ENCODE measurements around the gene MLN.

Gene MLN

DNA sequence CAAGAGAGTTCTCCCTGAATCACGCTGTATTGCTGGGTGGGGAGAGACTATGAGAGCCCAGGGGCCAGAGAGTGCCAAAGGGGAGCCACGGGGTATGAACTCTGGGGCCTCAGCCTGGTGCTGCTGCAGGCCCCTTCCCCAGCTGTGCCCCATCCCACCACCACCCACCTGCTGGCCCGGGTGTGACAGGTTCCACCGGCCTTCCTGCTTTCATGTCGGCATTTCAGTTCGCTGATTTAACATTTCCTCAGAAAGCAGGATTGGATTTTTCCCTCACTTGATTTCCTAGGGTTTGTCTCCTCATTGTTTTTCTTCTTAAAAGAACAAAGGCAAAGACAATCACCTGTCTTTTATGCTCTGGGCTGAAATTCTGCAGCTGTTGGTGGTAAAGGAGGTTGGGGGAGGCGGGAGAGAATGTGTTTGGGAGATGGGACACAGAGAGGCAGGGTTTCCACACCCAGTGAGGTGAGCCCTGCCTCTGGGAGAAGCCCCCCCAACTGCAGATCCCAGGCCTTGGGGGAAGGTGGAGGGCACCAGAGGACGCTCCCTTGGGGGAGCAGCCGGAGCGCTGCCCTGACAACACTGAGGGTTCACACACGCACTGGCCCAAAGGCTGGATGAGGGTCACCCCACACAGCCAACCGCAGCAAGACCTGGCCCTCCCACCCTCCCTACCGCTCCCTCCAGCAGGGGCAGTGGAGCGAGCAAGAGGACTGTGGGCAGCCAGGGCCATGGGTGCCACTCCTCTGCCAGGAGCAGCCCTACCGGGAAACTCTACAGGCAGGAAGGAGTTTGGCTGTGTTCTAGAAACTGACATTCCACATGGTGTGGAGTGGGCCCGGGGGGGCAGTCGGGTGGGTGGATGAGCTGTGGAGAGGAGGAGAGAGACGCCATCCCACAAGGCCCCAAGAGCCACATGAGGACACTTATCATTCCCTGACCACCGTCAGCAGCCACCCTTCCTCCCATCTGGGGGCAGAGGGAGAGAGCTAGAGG is 10.5 kb upstream of the MLN start:
- DNase-seq = no peak

DNA sequence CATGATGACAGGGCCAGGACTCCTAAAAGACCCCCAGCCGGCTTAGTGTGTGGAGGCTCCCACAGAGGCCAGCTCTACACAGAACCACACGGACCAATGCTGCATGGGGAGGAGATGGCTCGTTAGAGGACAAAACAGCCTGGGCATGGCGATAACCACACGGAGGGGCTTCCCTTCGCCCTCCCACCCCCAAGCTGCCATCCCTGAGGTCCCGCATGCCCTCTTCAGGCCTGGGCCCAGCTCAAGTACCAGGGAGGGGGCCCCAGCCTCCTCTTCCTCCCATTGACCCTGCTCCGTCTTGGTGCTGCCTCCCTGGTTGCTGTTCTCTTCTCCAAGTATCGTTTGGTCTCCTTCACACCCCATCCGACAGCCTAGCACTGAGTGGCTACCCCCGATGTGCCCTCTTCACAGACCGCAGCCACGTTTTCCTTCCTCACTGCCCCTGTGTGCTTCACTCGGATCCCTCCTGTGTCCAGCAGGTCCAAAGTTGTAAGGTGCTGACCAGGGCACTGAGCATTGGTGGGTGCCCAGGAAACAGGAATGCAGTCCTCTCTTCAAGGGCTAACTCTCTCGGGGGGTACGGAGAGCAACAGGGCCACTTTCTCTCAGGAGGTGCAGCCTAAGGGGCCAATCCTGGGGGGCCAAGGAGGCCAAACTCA is 9.6 kb upstream of the MLN start:
- DNase-seq = no peak

DNA sequence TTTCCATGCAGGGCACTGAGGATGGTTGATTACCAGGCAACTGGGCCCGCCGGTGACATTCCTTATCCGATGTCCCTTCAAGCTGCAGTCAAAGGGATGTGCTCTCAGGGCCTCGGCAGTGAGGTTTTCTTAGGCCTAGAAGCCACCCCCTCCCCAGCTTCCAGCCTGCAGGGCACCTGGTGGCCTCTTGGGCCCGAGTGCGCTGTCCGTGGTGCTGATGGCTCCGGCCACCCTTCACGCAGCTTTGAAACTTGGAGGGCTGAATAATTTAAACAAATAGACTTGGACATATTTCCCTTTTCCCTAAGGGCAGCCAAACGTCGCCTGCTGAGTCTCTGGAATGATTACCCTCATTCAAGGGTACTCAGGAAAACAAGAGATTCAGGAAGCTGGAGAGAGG is 8.9 kb upstream of the MLN start:
- DNase-seq = no peak

- no peak for DNase-seq
Measured at GRCh38 chr6:33809594-33809993, 5.8 kb upstream of the MLN start.

GRCh38 chr6:33808641-33809180 is 4.9 kb upstream of the MLN start:
- no peak for DNase-seq

DNA sequence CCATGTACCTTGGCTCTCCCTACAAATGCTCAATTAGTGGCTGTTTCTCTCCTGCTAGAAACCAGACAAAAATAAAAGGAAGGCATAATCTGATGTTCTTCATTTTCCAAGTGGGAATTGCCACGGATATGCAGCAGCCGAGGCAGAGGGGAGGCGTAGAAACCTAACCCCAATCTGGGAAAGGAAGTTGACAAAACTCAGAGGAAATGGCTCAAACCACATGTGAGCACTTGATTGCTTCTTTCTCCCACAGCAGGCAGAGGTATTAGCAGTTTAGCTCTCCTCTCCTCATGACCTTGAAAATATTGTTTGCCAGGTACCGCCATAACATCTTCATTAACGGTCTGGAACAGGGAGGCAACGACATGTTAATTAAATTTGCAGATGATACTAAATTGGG is 3.8 kb upstream of the MLN start:
- no peak for DNase-seq

DNA sequence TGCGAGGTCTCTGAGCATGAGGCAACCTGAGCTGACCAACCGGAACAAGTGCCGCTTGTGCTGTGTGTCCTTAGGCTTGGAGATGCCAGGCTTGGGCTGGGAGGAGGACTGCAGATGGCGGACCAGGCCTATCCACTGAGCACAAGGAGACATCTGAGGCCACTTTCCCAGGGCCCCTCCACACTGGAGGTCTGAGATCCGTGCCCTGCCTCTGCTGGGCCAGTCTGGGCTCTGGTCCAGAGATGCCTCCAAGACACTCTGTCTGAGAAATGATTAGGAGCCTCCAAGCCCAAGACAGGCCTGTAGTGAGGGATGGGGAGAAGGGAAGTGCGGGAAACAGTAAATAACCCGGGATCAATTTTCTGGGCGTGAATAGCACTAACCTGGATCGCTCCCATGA is 3.0 kb upstream of the MLN start:
- no peak for DNase-seq

DNA sequence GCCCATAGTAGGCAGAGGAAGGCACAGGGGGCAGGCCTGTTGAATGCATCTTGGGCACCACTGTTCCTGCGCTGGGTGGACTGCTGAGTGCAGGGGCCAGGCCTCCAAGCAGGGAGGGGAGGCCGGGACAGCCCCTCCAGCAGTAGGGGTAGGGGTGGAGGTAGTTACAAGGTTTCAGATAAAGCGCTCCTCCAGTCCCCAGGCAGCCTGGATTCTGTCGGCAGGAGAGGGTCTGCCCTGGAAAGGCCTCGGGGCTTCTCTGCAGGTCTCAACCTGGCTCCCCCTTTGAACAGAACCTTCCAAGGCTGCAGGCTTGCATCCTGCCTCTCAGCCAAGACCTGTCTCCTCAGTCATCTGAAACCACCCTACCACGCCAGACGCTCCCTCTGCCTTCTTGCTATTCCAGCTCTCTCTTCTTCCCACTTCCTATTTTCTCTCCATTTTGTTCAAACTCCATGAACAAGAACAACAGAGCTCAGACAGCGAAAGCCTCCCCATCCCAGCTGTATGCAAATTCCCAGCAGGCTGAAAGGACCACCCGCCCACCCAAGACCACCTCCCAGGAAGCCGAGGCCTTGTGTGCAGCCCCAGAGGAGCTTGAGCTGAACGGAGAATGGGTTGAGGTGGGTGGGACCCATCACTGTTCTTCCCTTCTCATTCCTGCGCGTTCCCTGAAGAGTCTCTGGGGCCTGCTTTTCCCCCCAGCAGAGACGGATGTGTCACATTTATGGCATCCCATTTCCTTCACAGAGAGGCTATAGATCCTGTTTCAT is 1.4 kb downstream of the MLN start:
- no peak for DNase-seq

DNA sequence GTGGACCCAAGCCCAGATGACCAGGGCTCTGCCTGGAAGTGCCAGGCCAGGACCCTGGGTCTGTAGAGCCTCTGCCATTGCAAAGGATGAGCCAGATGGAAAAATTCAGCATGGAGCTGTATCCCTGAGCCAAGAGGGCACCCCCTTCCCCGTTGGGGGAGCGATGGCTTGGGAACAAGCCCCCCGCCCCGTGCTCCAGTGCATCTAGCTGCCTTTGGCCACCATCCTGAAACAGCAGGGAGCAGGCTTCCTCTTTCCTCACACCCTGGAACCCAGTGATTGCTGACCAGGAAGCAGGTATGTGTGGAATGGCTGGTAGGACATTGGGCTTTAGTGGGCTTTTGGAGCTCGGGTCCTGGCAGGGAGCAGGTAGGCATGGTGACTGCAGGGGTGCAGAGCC is 2.2 kb downstream of the MLN start:
- DNase-seq = no peak

GRCh38 chr6:33800248-33800969 is 3.4 kb downstream of the MLN start:
- no peak for DNase-seq

GRCh38 chr6:33799454-33800113 is 4.2 kb downstream of the MLN start:
- DNase-seq = no peak

DNA sequence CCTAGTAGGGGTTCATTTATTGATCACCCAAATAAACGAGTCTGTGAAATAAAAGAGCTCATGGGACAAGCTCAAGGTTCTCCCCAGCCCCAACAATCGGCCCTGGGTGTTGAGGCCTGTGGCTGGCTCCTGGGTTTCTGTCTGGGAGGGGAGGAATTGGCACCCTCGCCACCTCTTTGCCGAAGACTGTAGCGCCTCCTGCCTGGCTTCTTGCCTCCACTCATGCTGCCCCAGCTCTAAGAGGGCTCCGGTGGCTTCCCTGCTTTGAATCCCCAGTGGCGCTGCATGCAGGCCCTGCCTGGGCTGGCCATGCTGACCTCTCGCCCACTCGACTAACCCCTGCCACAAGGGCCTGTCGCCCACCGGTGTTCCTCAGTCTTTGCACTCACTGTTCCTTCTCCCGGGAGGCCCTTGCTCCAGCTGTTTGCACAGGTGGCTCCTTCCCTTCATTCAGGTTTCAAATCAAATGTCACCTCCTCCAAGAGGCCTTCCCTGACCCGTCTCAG is 5.4 kb downstream of the MLN start:
- no peak for DNase-seq

DNA sequence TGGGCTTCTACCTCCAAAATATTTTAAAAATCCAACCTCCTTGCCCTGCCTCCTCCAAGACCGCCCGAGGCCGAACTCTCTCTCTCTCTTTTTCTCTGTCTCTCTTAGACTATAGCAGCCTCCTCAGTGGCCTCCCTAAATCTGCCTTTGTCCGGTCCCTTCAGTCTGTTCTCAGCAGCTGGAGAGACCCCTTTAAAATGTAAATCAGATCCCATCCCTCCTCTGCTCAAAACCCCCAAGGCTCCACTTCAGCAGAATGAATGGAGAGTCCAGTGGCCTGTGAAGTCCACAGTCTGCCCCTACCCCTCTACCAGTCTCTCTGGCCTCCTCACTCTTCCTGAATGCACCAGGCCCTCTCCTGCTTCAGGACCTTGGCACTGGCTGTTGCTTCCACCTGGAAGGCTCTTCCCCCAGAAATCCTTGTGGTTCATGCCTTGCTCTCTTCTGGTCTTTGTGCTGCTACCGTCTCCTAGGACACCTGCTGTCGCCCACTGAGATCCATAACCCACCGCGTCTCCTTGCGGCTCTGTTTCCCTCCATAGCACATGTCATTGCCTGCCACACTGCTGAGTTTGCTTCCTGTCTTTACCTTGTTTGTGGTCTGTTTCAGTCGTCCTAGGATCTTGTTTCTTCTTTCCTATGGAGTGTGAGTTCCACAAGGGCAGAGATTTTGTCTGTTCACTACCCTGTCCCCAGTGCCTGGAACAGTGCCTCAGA is 6.0 kb downstream of the MLN start:
- no peak for DNase-seq

DNA sequence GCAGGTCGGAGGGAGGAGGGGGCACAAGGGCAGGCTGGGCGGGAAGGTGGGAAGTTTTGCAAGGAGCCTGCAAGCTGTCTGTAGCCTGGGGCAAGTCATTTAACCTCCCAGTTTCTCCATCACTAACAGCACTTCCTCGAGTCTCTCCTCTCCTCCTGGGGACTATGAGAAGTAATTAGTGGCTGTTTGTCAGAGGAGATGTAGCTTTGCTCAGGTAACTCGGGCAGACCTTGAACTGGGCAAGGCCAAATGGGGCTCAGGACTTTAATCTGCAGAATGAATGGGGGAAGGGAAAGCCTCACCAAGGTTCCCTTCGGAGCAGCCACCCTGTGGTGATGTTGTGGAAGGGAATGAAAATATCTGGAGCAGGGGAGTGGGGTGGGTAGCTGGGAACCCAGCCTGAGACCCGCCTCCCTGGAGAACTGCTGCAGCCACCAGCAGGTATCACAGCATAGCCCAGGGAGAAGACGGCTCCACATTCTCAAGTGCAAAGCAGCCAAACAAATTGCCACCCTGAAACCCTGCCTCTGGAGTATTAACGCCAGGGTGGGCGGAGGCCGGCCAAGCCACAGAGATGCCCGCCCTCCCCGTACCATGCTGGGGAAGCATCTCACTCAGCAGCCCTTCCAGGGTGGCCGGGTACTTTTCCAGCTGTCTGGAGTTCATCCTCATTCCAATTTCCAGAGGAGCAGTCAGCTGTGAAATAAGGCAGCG is 8.7 kb downstream of the MLN start:
- no peak for DNase-seq

DNA sequence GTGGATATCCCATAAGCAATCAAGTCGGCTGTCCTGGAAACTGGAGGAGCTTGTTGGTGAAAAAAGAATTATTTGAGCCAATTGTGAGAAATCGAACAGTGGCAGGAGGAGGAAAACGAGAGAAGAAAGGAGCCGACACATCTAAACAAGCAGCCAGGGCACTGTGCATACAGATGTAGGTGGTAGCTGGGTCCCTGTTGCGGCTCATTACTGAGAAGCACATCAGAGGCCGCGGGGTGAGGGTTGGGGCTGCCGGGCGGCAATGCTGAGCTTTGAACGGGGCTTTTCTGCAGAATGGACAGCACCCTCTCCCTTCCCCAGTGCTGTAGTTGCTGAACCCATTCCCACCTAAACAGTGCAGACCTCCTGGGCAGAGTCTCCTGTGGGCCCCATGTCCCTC is 10.8 kb downstream of the MLN start:
- DNase-seq = no peak

DNA sequence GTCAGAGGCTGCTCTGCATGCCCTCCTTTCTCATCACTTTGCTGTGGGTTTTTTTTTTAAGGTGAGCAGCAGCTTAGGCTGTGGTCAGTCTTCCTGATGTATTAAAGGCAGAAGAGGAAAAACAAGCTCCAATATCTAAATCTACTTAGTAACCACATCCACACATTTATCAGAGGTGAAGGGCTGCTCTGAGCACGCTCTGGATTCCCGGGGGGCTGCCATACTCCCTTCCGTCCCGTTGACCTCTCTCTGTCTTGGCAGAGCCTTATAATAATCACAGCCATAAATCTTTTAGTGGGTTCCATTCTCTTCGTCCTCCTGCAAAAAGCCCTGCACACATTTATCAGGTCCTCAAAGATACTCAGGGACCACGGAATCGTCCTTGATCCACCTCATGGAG is 12.2 kb downstream of the MLN start:
- no peak for DNase-seq

- DNase-seq = no peak
Measured at GRCh38 chr6:33790910-33791309, 12.9 kb downstream of the MLN start.

DNA sequence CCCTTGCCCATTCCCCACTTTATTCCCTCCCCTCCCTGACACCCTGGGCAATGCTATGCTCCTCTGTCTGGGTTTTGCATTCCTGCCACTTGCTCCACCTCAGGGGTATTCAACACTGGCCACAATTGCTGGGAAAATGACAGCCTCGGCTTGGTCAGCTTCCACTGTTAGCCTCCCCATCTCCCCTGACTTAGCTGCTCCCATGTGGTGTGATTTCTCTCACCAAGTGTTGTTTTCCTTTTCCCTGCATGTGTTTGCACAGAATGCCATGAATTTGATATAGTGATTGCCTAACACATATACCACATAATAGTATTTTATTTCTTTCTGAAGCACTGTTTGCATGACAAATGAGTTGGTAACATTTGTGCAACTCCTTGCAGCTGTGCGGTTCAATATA is 13.4 kb downstream of the MLN start:
- DNase-seq = no peak

- DNase-seq = no peak
Measured at GRCh38 chr6:33789550-33789895, 14.3 kb downstream of the MLN start.

DNA sequence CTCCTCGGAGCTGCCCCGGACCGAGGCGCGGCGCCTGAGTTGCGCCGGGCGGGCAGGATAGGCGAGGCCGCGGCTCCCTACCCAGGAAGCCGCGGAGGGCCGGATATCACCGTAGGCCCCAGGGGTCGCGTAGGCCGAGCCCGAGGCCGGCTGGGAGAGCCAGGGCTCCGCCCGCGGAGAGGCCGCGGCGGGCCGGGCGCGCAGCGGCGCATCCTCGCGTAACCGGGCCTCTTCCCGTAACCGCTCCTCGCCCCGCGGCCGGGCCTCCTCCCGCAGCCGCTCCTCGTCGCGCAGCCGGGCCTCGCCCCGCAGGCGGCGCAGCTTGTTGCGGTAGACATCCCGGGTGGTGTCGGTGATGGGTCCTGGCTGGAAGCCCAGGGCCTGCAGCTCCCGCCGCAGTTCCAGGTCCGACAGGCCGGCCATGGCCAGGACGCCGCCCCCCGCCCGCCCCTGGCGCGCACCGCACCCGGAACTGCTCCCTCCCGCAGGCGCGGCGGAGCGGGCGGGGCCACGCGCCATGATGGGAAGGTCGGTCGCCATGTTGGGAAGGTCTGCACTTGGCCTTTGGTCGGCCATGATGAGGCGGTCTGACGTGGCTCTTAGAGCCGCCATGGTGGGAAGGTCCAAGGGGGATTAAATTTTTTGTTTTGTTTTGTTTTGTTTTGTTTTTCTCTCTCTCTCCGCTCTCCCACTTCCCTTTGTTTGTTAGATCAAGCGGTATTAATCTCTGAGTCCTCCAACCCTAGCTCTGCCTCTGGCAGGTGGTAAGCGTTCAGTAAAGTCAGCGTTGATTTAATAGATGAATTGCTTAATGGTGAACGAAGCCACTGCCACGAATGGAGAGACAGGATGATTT is 14.9 kb downstream of the MLN start, which contains the start of gene LEMD2:
Gene LEMD2 (minus strand): TSS at position 437 of the 856 bp plus-strand sequence. CDS start 14 bp downstream, at position 423.
- DNase-seq = peak; percentile 5
